HCT116 (cell line): ENCODE measurements around the gene POLRMT. TPM values are rescaled to one million over a fixed set of nuclear protein-coding genes. Genes with fewer than 3 reads are reported as not detected.

Source experiments
- ATAC-seq: fragments of 200-7000 bp; cut with Tn5 transposase; 2 replicates; pipeline ENCODE4 v1.9.1; 2020; ENCODE audit warnings: mild to moderate bottlenecking, moderate library complexity
- BruUV-seq: library from RNA; stranded (reverse); fragments of 400-500 nt; replicated peaks from 2 replicates; lab custom pipeline; 2021; lab: Mats Ljungman, UMichigan
- CTCF ChIA-PET: fragments of 300-600 bp; sonication (Branson Sonifier 250); formaldehyde crosslinking; loops from one replicate; lab custom pipeline; 2021; ENCODE audit warnings: antibody characterized with exemption; lab: Charles Lee
- POLR2A ChIA-PET: fragments of 300-600, 350-600 bp; sonication (Branson Sonifier 250); formaldehyde crosslinking; loops from one replicate; lab custom pipeline; 2021; ENCODE audit warnings: antibody characterized with exemption; lab: Charles Lee
- RAD21 ChIA-PET, 2 experiments: fragments of 300-600 bp; sonication (Branson Sonifier 250); formaldehyde crosslinking; loops; one replicate each; lab custom pipeline; 2023; ENCODE audit warnings: low total read pairs in 2 of 2; ENCODE audit not compliant: uncharacterized antibody in 2 of 2, unreplicated experiment in 2 of 2, low non-redundant PET in 1 of 2; lab: Charles Lee
- DNase-seq: peaks from one replicate; pipeline ENCODE4 v3.0.0-alpha.2; 2010; ENCODE audit warnings: low read depth, low spot score
- H2AFZ ChIP-seq: fragments of 200-600 bp; shearing (Covaris generic), sonication (generic); 2 replicates; pipeline ENCODE4 v1.6.1; 2017; ENCODE audit warnings: low read depth, mixed run types, mixed read lengths, antibody characterized with exemption, low read length; ENCODE audit not compliant: poor library complexity, severe bottlenecking
- H3K27ac ChIP-seq: 2 replicates; pipeline ENCODE4 v1.5.1; 2012; ENCODE audit warnings: low read depth, low read length
- H3K27me3 ChIP-seq: fragments of 200-600 bp; sonication (generic); 2 replicates; pipeline ENCODE4 v1.6.1; 2016; ENCODE audit warnings: mixed run types, low read length, mixed read lengths; ENCODE audit not compliant: insufficient read depth
- H3K36me3 ChIP-seq, 2 experiments: fragments of 200-500 bp in 1 of 2; fragments of 200-600 bp in 1 of 2; sonication (Bioruptor generic) in 1 of 2; sonication (generic) in 1 of 2; 2 replicates each; pipeline versions ENCODE4 v1.5.1 to v1.6.1; 2014 to 2016; ENCODE audit warnings: low read length in 2 of 2, inconsistent platforms in 1 of 2, mixed read lengths in 1 of 2, mixed run types in 1 of 2; ENCODE audit not compliant: insufficient read depth in 2 of 2, control insufficient read depth in 1 of 2
- H3K4me1 ChIP-seq, 2 experiments: fragments of 200-600 bp in 1 of 2; sonication (generic) in 1 of 2; 2 replicates each; pipeline versions ENCODE4 v1.5.1 to v1.6.1; 2012 to 2017; ENCODE audit warnings: low read length in 2 of 2, inconsistent platforms in 1 of 2, mild to moderate bottlenecking in 1 of 2, mixed read lengths in 1 of 2, mixed run types in 1 of 2, moderate library complexity in 1 of 2; ENCODE audit not compliant: insufficient read depth in 2 of 2, control insufficient read depth in 1 of 2
- H3K4me2 ChIP-seq: fragments of 200-600 bp; sonication (generic); 2 replicates; pipeline ENCODE4 v1.6.1; 2017; ENCODE audit warnings: mixed run types, low read length, mixed read lengths
- H3K4me3 ChIP-seq, 2 experiments: fragments of 200-600 bp in 1 of 2; sonication (generic) in 1 of 2; replicated peaks in 1 of 2; 2 replicates each; pipeline ENCODE4 v1.5.1; 2011 to 2016; ENCODE audit warnings: low read length in 2 of 2, control low read depth in 1 of 2, low read depth in 1 of 2, mild to moderate bottlenecking in 1 of 2, mixed read lengths in 1 of 2, mixed run types in 1 of 2
- H3K79me2 ChIP-seq: fragments of 200-600 bp; sonication (generic); 2 replicates; pipeline ENCODE4 v1.6.1; 2017; ENCODE audit warnings: mild to moderate bottlenecking, mixed run types, low read length, moderate library complexity, mixed read lengths; ENCODE audit not compliant: insufficient read depth
- H3K9ac ChIP-seq: fragments of 200-600 bp; sonication (generic); 2 replicates; pipeline ENCODE4 v1.6.1; 2016; ENCODE audit warnings: low read length, mixed read lengths
- H3K9me2 ChIP-seq: fragments of 200-600 bp; sonication (generic), shearing (Covaris generic); 2 replicates; pipeline ENCODE4 v1.6.1; 2017; ENCODE audit warnings: mixed run types, mild to moderate bottlenecking, moderate library complexity; ENCODE audit not compliant: insufficient read depth
- H3K9me3 ChIP-seq, 2 experiments: fragments of 200-500 bp in 1 of 2; fragments of 200-600 bp in 1 of 2; sonication (Bioruptor generic) in 1 of 2; sonication (generic) in 1 of 2; 2 replicates each; pipeline ENCODE4 v1.6.1; 2014 to 2017; ENCODE audit warnings: low read length in 2 of 2, mixed read lengths in 2 of 2, inconsistent platforms in 1 of 2, low read depth in 1 of 2, mild to moderate bottlenecking in 1 of 2, mixed run types in 1 of 2, moderate library complexity in 1 of 2; ENCODE audit not compliant: control insufficient read depth in 1 of 2, insufficient read depth in 1 of 2
- H4K20me1 ChIP-seq: fragments of 200-600 bp; sonication (generic), shearing (Covaris generic); 2 replicates; pipeline ENCODE4 v1.6.1; 2017; ENCODE audit warnings: mixed run types, mild to moderate bottlenecking, moderate library complexity; ENCODE audit not compliant: insufficient read depth
- ELF1 ChIP-seq: IDR thresholded peaks from 2 replicates; pipeline ENCODE4 v1.6.1; 2012; ENCODE audit warnings: low read depth, borderline replicate concordance
- EZH2phosphoT487 ChIP-seq: fragments of 200-600 bp; IDR thresholded peaks from 2 replicates; pipeline ENCODE4 v1.6.1; 2018; ENCODE audit warnings: antibody characterized with exemption, borderline replicate concordance
- MAX ChIP-seq: IDR thresholded peaks from 2 replicates; pipeline ENCODE4 v1.6.1; 2012
- POLR2AphosphoS5 ChIP-seq: IDR thresholded peaks from 2 replicates; pipeline ENCODE4 v1.6.1; 2011; ENCODE audit warnings: mild to moderate bottlenecking, low read depth, low read length, moderate library complexity
- SIN3A ChIP-seq: IDR thresholded peaks from 2 replicates; pipeline ENCODE4 v1.6.1; 2012; ENCODE audit warnings: low read depth
- TCF7L2 ChIP-seq: IDR thresholded peaks from 2 replicates; pipeline ENCODE4 v1.7.0; 2011; ENCODE audit warnings: borderline replicate concordance, inconsistent platforms; ENCODE audit not compliant: insufficient read depth, insufficient read length; ENCODE audit errors: extremely low read depth
- ZBTB33 ChIP-seq: IDR thresholded peaks from 2 replicates; pipeline ENCODE4 v1.6.1; 2011; ENCODE audit warnings: mild to moderate bottlenecking, low read length, moderate library complexity; ENCODE audit not compliant: insufficient replicate concordance; ENCODE audit errors: extremely low read depth
- intact Hi-C: fragments of 100-400 bp; cut with micrococcal nuclease; formaldehyde crosslinking; loops from 2 replicates; pipeline ENCODE4 v1.10.0; 2022
- total RNA-seq: library from RNA; stranded (reverse); gene quantifications from one replicate; pipeline ENCODE4 v1.2.1, GENCODE V29; 2021; ENCODE audit not compliant: unreplicated experiment

POLRMT gene
- total RNA-seq, 1 experiment from 2014 or later: 138 TPM

GRCh38 chr19:610071-610800, 23.1 kb downstream of the POLRMT start:
- no peak for ATAC-seq
- H3K9me2 ChIP-seq: no peaks in the 10 kb centered on the region
- H3K4me3 ChIP-seq: no peak overlapping the region
- RAD21 ChIA-PET: no interaction called here
- peaks cover 8 to 11% of the 10 kb centered on the region in 2 experiments; a peak in 3 of 4 replicates for H3K4me1 ChIP-seq
- intact Hi-C loops: no loop called here
- no peak overlapping the region for H3K4me2 ChIP-seq
- no peak overlapping the region for H3K27ac ChIP-seq
- BruUV-seq: no TSS peak
- no peaks in the 10 kb centered on the region for H3K9me3 ChIP-seq
- no peaks in the 10 kb centered on the region for H4K20me1 ChIP-seq
- H3K27me3 ChIP-seq: no peaks in the 10 kb centered on the region
- H2AFZ ChIP-seq: no peak overlapping the region
- H3K36me3 ChIP-seq: peaks cover 0 to 6% of the 10 kb centered on the region in 2 experiments; a peak in 1 of 4 replicates
- H3K79me2 ChIP-seq: no peaks in the 10 kb centered on the region
- no peak for TF ChIP-seq ZBTB33
- TF ChIP-seq EZH2phosphoT487: no peak
- TF ChIP-seq ELF1: no peak
- no peak for TF ChIP-seq MAX
- CTCF ChIA-PET: no interaction called here
- no peak for DNase-seq
- H3K9ac ChIP-seq: no peak overlapping the region
- POLR2A ChIA-PET: no interaction called here

- Histone ChIP-seq H3K4me3 (no peak overlapping the region), H4K20me1 (no peaks in the 10 kb centered on the region), H3K4me2 (peak overlapping the region; percentile 27), H3K9me3 (no peaks in the 10 kb centered on the region), H3K36me3 (no peaks in the 10 kb centered on the region), H2AFZ (no peak overlapping the region), H3K27ac (peak overlapping the region; percentile 21; the same call in 1 of the 2 replicates), H3K9me2 (no peaks in the 10 kb centered on the region), H3K4me1 (peaks cover 8 to 11% of the 10 kb centered on the region in 2 experiments; a peak in 3 of 4 replicates), H3K27me3 (no peaks in the 10 kb centered on the region), H3K9ac (no peak overlapping the region), H3K79me2 (no peaks in the 10 kb centered on the region)
- CTCF ChIA-PET: no interaction called here
- intact Hi-C loops: no loop called here
- no TSS peak for BruUV-seq
- ATAC-seq (peak; percentile 53), DNase-seq (no peak)
- POLR2A ChIA-PET: no interaction called here
- RAD21 ChIA-PET: no interaction called here
- TF ChIP-seq POLR2AphosphoS5: peak; percentile 32; the same call in 1 of the 2 replicates
- TF ChIP-seq SIN3A: no peak
- TF ChIP-seq TCF7L2: peak; percentile 78
Observed at GRCh38 chr19:609004-609346, 24.4 kb downstream of the POLRMT start.
